ENCODE measurements around the gene HNRNPH2.

HNRNPH2 gene

GRCh38 chrX:101460669-101461068 lies 52.6 kb downstream of the HNRNPH2 start:
- DNase-seq (ENCODE audit: low read depth), result no peak

GRCh38 chrX:101462892-101463291 lies 54.9 kb downstream of the HNRNPH2 start:
- DNase-seq (ENCODE audit: low read depth), result no peak
